ENCODE measurements around the gene BST1.
A peak's percentile ranks its signal among the peaks of the same experiment; 100 is the strongest.
"Not testable (repeated sequence)": the region's sequence is repeated elsewhere in the genome, so short reads cannot be mapped to it uniquely, and the experiment has no call there.

Gene BST1

GRCh38 chr4:15753081-15753480, 50.2 kb downstream of the BST1 start:
- no peak for DNase-seq

GRCh38 chr4:15753786-15754185, 50.9 kb downstream of the BST1 start:
- DNase-seq, result no peak

GRCh38 chr4:15754323-15754722, 51.5 kb downstream of the BST1 start:
- DNase-seq, result no peak

GRCh38 chr4:15755321-15756155, 52.7 kb downstream of the BST1 start:
- DNase-seq, result no peak

- no peak for DNase-seq
Observed at GRCh38 chr4:15756361-15756861, 53.5 kb downstream of the BST1 start.

- DNase-seq, result no peak
Observed at GRCh38 chr4:15757054-15757453, 54.2 kb downstream of the BST1 start.

- no peak for DNase-seq
Observed at GRCh38 chr4:15758294-15758693, 55.4 kb downstream of the BST1 start.

- not testable (repeated sequence) for DNase-seq
Observed at GRCh38 chr4:15762460-15762859, 59.6 kb downstream of the BST1 start.

- no peak for DNase-seq
Observed at GRCh38 chr4:15765391-15765790, 62.5 kb downstream of the BST1 start.

- DNase-seq, result no peak
Observed at GRCh38 chr4:15765910-15766697, 63.2 kb downstream of the BST1 start.

- DNase-seq, result no peak
Observed at GRCh38 chr4:15766821-15767220, 64.0 kb downstream of the BST1 start.

GRCh38 chr4:15769202-15769601, 66.3 kb downstream of the BST1 start:
- no peak for DNase-seq

- no peak for DNase-seq
Observed at GRCh38 chr4:15771216-15772058, 68.6 kb downstream of the BST1 start.

- DNase-seq, result no peak
Observed at GRCh38 chr4:15774020-15774420, 71.2 kb downstream of the BST1 start.

GRCh38 chr4:15776871-15777648, 74.2 kb downstream of the BST1 start:
- no peak for DNase-seq

- DNase-seq, result no peak
Observed at GRCh38 chr4:15777697-15778288, 74.9 kb downstream of the BST1 start.

- DNase-seq, result peak; percentile 19
Observed at GRCh38 chr4:15778289-15779241, 75.7 kb downstream of the BST1 start, which contains the start of gene CD38. Gene CD38, plus strand, starts transcription at chr4:15778328. Its CDS starts 87 bp downstream, at chr4:15778415.

- no peak for DNase-seq
Observed at GRCh38 chr4:15779306-15779705, 76.4 kb downstream of the BST1 start.

GRCh38 chr4:15779809-15780208, 76.9 kb downstream of the BST1 start:
- no peak for DNase-seq

- no peak for DNase-seq
Observed at GRCh38 chr4:15781427-15782095, 78.7 kb downstream of the BST1 start.

Measured in activated gamma-delta T cell (primary cell).